GM06990 (cell line): ENCODE data around the gene REXO1.

ENCODE experiments used
- DNase-seq: peaks from one replicate; pipeline ENCODE4 v3.0.0-alpha.2; 2011; ENCODE audit not compliant: insufficient read length; ENCODE audit errors: extremely low read depth
- H3K27me3 ChIP-seq: replicated peaks from 2 replicates; pipeline ENCODE4 v1.6.0; 2011; ENCODE audit warnings: low read length; ENCODE audit not compliant: control insufficient read depth, insufficient read depth
- H3K36me3 ChIP-seq: 2 replicates; pipeline ENCODE4 v1.5.1; 2011; ENCODE audit warnings: low read length; ENCODE audit not compliant: control insufficient read depth, insufficient read depth
- H3K4me3 ChIP-seq: replicated peaks from 2 replicates; pipeline ENCODE4 v1.5.1; 2011; ENCODE audit warnings: low read depth, mild to moderate bottlenecking, control low read depth, low read length
- CTCF ChIP-seq: IDR thresholded peaks from 2 replicates; pipeline ENCODE4 v1.5.1; 2011; ENCODE audit warnings: low read length, control low read depth, mild to moderate bottlenecking, inconsistent platforms; ENCODE audit not compliant: insufficient read depth, poor library complexity, severe bottlenecking

The REXO1 gene

GRCh38 chr19:1860821-1861598 is 12.7 kb upstream of the REXO1 start:
- DNase-seq, result no peak
- Histone ChIP-seq H3K36me3 (no peaks in the 10 kb centered on the region), H3K4me3 (peak overlapping the region; percentile 70), H3K27me3 (no peaks in the 10 kb centered on the region)
- no peak for TF ChIP-seq CTCF

- Histone ChIP-seq H3K27me3 (no peaks in the 10 kb centered on the region), H3K4me3 (no peak overlapping the region), H3K36me3 (no peaks in the 10 kb centered on the region)
- TF ChIP-seq CTCF, result no peak
- no peak for DNase-seq
Observed at GRCh38 chr19:1860042-1860775, 11.9 kb upstream of the REXO1 start.

GRCh38 chr19:1859331-1859781 is 11.1 kb upstream of the REXO1 start:
- no peak for DNase-seq
- Histone ChIP-seq H3K27me3 (no peaks in the 10 kb centered on the region), H3K4me3 (no peak overlapping the region), H3K36me3 (no peaks in the 10 kb centered on the region)
- TF ChIP-seq CTCF, result no peak

- no peak for TF ChIP-seq CTCF
- DNase-seq, result no peak
- Histone ChIP-seq H3K4me3 (no peak overlapping the region), H3K27me3 (no peaks in the 10 kb centered on the region), H3K36me3 (no peaks in the 10 kb centered on the region)
Observed at GRCh38 chr19:1858412-1859081, 10.3 kb upstream of the REXO1 start.

- DNase-seq, result no peak
- Histone ChIP-seq H3K27me3 (no peaks in the 10 kb centered on the region), H3K4me3 (peak overlapping the region; percentile 75), H3K36me3 (no peaks in the 10 kb centered on the region)
- no peak for TF ChIP-seq CTCF
Observed at GRCh38 chr19:1857648-1858326, 9.5 kb upstream of the REXO1 start.
